ENCODE data around the gene DISC1.

Gene DISC1

GRCh38 chr1:231861541-231862481 lies 235.2 kb downstream of the DISC1 start:
- no peak for DNase-seq

DNA sequence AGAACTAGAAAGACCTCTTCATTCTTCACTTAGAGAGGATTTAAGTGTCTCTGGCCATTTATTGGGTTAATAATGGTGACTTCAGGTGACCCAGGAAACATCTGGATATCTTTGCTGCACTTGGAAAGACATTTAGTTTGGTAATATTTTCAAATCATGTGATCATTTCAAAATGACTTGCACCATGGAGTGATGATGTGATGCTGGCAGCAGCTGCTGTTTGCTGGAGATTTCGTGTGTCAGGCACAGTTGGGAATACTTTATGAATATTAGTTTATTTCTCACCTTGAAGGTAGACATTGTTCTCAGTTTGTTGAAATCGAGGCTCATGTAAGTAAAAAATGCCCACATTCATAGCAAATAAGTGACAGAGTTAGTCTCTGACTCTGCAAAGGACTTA lies 236.0 kb downstream of the DISC1 start:
- DNase-seq: no peak

DNA sequence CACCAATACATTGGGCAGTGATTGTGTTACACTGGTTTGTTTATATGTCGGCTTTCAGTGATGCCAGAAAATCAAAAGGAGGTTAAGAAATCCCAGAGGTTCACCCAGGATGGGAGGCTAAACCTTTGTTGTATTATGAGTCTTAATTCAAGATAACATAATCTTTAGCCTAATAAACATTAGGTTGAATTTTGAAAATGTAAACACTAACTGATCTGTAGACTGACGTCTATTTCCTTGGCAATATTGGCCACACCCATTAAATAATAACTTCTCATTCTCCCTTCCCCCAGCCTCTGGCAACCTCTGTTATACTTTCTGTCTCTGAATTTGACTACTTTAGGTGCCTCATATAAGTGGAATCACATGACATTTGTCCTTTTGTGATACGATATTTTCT lies 238.7 kb downstream of the DISC1 start:
- DNase-seq: no peak

DNA sequence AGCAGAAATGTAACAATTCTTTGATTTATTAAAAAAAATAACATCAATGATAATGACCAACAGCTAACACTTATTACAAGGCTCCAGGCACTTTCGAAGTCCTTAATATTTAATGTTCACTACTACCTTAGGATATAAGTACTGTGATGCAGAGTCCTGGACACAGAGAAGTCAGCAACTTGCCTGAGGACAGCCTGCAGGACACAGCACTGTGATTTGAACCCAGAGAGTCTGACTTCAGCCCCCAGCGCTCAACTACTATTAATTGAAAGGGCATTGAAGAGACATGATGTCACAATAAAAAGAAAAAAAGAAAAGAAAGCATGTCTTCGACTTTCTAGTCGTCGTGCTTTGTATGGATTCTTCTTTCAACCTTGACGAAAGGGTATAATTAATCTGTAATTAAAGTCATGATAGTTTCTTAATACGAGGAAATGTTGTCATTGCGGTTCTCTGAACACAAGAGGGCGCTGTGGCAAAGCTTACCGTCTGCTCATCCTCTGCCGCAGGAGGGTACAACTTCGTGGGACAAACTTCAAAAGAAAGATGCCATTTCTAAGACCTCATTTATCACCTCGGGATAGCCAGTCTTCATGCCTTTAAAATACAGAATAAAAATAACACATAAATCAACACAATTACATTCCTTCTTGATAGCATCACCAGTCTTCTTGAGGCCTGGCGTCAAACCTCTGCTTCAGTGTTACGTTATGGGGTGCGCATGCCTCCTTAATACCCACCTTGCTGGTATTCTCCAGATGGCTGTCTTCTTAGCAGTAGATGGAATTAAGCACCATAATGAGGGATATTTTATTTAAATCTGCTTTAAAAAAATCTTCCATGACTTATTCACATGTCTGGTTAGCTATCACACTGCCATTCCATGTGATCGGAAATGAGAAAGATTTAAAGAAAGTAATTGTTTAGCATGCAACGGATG lies 240.1 kb downstream of the DISC1 start:
- no peak for DNase-seq

- DNase-seq: no peak
These were observed 241.0 kb downstream of the DISC1 start for GRCh38 chr1:231867607-231868006.

DNA sequence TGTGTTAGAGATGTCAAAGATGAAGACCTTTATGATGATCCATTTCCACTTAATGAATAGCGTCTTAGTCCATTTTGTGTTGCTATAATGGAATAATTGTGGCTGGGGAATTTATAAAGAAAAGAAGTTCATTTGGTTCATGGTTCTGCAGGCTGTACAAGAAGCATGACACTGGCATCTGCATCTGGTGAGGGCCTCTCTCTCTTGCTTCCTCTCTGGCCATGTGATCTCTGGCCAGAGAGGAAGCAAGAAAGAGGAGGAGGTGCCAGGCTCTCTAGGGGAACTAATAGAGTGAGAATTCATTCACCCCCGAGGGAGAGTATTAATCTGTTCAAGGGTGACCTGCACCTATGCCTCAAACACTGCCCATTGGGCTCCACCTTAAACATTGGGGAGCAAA lies 242.8 kb downstream of the DISC1 start:
- no peak for DNase-seq

- no peak for DNase-seq
These were observed 244.9 kb downstream of the DISC1 start for GRCh38 chr1:231871471-231871870.

- no peak for DNase-seq
These were observed 245.3 kb downstream of the DISC1 start for GRCh38 chr1:231871878-231872277.

- DNase-seq: no peak
These were observed 245.9 kb downstream of the DISC1 start for GRCh38 chr1:231872461-231872910.

- DNase-seq: no peak
These were observed 252.1 kb downstream of the DISC1 start for GRCh38 chr1:231878737-231879136.

GRCh38 chr1:231879296-231879695 lies 252.7 kb downstream of the DISC1 start:
- no peak for DNase-seq

GRCh38 chr1:231882333-231882732 lies 255.7 kb downstream of the DISC1 start:
- DNase-seq: no peak

DNA sequence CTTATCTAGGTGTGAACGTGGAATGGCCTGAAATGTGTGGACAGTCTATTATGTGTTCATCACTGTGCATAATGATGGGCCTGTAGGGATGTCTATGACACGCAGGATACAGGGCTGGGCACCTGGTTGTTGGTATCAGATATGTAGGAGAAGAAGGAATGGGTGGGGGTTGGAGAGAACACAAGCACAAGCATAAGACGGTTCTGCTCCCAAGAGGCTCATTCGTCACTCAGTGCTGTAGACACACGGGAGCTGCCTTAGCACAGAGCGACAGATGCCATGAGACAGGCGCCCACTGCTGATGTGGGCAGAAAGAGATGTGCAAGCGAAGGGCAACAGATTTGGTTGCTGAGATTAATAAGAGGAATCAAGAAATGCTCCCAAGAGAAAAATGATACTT lies 256.2 kb downstream of the DISC1 start:
- no peak for DNase-seq

DNA sequence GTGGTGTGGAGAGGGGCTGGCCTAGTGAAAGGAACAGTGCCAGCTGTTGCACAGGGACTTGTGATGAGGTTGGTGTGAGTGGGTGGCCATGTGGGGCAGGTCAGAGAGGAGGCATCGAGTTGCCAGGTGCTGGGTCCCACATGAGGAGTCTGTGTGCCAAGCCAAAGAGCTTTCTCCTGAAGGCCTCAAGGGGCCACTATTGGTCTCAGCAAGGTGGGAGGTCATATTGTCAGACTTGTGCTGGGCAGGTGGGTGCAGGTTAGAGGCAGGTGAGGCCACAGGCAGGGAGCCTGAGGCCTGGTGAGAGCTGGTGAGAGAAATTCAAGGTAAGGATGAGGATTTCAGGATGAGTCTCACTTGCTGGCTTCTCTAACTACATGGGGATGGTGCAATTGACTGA lies 256.8 kb downstream of the DISC1 start:
- no peak for DNase-seq

DNA sequence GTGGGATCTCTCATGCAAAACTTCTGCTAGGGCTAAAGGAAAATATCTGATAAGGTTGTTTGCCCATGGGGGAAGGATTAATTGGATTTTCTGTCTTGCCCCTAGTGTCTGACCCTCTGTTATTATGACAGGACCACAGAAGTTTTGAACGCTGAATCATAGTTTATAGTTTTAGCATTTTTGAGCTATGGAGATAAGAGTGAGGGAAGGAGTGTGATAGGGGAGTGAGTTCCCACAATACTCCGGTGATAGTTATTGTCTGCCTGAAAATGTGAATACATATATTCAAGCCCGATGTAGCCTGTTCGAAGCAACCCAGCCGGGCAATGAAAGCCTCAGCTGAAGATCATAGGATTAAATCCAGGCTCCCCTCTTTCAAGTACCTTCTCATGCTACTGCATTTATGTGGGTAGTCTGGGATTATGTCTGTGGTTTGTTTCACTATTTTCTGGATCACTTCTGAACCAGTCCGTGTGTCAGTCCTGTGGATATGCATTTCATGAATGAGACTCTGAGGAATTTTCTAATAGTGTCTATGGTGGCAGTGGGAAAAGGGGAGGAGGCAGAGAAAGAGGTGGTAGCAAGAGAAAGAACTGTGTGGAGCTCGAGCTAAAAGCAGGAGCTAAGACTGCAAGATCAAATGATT lies 258.7 kb downstream of the DISC1 start:
- DNase-seq: no peak

DNA sequence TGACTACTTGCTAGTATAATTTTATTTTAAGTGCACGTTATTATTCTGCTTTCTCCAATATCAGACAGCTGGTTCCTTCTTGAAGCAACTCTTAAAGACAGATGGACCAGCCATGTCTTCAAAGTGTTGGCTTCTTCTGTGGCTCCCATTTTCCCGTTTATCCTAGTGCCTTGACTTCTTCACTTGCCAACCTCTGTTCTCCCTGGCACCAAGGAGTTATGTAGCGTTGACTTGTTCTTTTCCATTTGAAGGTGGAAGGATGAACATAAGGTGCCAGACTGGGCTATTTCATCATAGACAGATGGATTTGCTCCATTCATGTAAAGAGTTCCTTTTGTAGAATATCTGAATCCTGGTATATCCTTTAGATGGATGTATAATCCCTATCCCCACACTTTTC lies 260.6 kb downstream of the DISC1 start:
- DNase-seq: no peak

DNA sequence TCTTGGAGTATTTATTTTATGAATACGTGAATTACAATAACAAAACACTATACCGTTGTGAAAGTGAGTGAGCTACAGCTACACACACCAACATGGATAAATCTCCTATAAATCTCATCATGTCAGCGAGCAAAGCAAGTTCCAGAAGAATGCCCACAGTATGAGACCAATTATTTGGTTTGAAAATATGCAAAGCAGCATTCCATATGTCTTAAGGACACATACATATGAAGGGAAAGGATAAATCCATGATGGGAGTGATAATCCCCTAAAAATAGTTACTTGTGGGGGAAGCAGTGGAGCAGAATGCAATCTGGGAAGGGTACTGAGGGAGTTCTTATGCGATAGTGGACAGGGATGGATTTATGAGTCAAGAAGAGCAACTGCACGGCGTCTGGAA lies 261.3 kb downstream of the DISC1 start:
- peak; percentile 17 for DNase-seq

GRCh38 chr1:231890791-231891190 lies 264.2 kb downstream of the DISC1 start:
- no peak for DNase-seq

DNA sequence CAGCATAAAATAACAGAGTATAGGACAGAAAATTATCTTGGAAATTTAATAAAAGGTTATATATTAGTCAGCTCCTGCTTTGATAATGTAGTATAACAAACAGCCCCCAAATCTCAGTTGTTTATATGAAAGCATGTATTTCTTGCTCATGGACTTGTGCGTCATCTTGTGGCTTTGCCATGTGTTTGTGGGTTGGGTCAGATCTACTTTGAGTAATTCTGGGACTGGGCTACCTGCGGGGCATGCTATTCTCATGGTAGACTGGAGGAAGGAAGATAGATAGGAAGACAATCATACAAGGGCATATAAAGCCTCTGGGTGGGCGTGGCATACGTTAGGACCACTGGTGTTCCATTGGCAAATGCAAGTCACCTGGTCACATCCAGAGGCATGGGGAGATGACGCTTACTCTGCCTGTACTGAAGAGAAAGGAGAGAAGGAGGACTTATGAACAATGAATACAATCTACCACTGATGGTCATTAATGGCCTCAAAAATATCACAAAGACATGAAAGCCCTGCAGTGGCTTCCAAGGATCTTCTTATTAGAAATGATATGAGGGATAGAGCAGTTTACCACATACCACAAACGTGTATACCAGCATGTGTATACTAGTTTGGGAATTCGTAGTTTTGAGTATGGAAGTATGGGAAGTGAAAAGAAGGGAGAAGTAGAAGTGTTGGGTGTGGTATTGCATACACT lies 267.0 kb downstream of the DISC1 start:
- DNase-seq: no peak

GRCh38 chr1:231896806-231897205 lies 270.2 kb downstream of the DISC1 start:
- no peak for DNase-seq

GRCh38 chr1:231899046-231899445 lies 272.5 kb downstream of the DISC1 start:
- no peak for DNase-seq

DNA sequence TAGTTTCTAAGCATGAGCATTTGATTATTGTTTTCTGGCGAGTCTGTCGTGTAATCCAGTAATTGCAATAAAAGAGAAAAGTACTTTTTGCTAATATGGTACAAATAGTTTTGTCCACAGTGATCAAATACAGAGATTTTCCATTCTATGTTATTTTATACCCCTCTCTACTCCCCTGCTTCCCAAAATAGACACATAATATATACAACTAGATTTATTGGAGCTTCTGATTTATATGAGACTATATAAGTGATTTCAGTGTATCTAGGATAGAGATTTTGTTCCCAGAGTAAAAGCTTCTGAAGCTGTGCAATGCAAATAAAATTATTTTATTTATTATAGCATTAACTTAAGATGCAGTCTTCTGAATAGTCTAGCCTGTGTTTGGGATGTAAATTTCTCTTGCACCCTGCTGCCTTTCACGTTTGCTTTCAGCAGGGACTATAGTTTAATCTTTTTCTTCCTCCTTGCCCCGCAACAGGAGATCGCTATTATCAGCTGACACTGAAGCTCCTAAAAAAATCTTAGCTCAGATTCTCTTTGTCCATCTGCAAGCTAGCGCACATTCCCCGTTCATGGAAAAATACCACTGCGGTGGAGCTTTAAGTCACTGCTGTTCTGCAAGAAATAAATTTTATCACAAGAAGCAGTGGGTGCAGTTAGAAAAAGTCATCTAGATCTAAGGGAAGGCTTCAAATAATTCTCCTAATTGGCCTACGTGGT lies 273.3 kb downstream of the DISC1 start:
- DNase-seq: no peak

Data from NCI-H1048 (cell line).